Nephron progenitor cell (in vitro differentiated cells): ENCODE results near the gene FAM171A2.
"Not testable (repeated sequence)": the region's sequence is repeated elsewhere in the genome, so short reads cannot be mapped to it uniquely, and the experiment has no call there.

Source experiments
- DNase-seq: peaks from one replicate; pipeline ENCODE4 v3.0.0; 2021
- H3K27ac Mint-ChIP-seq: 2 replicates; pipeline ENCODE4 v1.8.0; 2021; ENCODE audit warnings: mild to moderate bottlenecking, moderate library complexity, mixed read lengths
- H3K27me3 Mint-ChIP-seq: 2 replicates; pipeline ENCODE4 v1.8.0; 2021; ENCODE audit warnings: mild to moderate bottlenecking, low read depth, mixed read lengths; ENCODE audit not compliant: poor library complexity
- H3K36me3 Mint-ChIP-seq: 2 replicates; pipeline ENCODE4 v1.8.0; 2021; ENCODE audit warnings: low read depth, mixed read lengths
- H3K4me1 Mint-ChIP-seq: 2 replicates; pipeline ENCODE4 v1.8.0; 2021; ENCODE audit warnings: mixed read lengths
- H3K4me3 Mint-ChIP-seq: 2 replicates; pipeline ENCODE4 v1.8.0; 2021; ENCODE audit warnings: mild to moderate bottlenecking, moderate library complexity, mixed read lengths
- H3K9me3 Mint-ChIP-seq: 2 replicates; pipeline ENCODE4 v1.8.0; 2021; ENCODE audit warnings: mild to moderate bottlenecking, moderate library complexity, mixed read lengths
- CTCF ChIP-seq: fragments of 200-600 bp; sonication (generic); IDR thresholded peaks from 2 replicates; pipeline ENCODE4 v1.5.0; 2021; ENCODE audit warnings: antibody characterized with exemption

Gene FAM171A2

GRCh38 chr17:44367231-44367979, 3.8 kb upstream of the FAM171A2 start:
- no peak for TF ChIP-seq CTCF
- H3K36me3 Mint-ChIP-seq: no peaks in the 10 kb centered on the region
- peaks cover 7% of the 10 kb centered on the region for H3K9me3 Mint-ChIP-seq
- no peak for DNase-seq
- peaks cover 28% of the 10 kb centered on the region for H3K4me1 Mint-ChIP-seq
- H3K4me3 Mint-ChIP-seq: no peak overlapping the region
- H3K27me3 Mint-ChIP-seq: peaks cover 28% of the 10 kb centered on the region
- no peak overlapping the region for H3K27ac Mint-ChIP-seq

GRCh38 chr17:44365051-44365450, 1.4 kb upstream of the FAM171A2 start:
- peak overlapping the region; percentile 86 for H3K4me3 Mint-ChIP-seq
- not testable (repeated sequence) for DNase-seq, H3K9me3 Mint-ChIP-seq, H3K36me3 Mint-ChIP-seq, H3K27ac Mint-ChIP-seq
- peaks cover 28% of the 10 kb centered on the region for H3K27me3 Mint-ChIP-seq
- H3K4me1 Mint-ChIP-seq: peaks cover 43% of the 10 kb centered on the region

- Mint-ChIP-seq H3K9me3 (peaks cover 3% of the 10 kb centered on the region), H3K36me3 (peaks cover 6% of the 10 kb centered on the region), H3K27me3 (peaks cover 23% of the 10 kb centered on the region), H3K4me3 (peak overlapping the region; percentile 87), H3K4me1 (peaks cover 47% of the 10 kb centered on the region), H3K27ac (no peak overlapping the region)
- no peak for TF ChIP-seq CTCF
- peak; percentile 50 for DNase-seq
Measured at GRCh38 chr17:44362949-44363612, 572 bp downstream of the FAM171A2 start.

GRCh38 chr17:44362459-44362948, 1.1 kb downstream of the FAM171A2 start:
- Mint-ChIP-seq H3K9me3 (no peaks in the 10 kb centered on the region), H3K4me1 (peaks cover 47% of the 10 kb centered on the region), H3K27me3 (peaks cover 22% of the 10 kb centered on the region), H3K4me3 (peak overlapping the region; percentile 87), H3K27ac (no peak overlapping the region), H3K36me3 (peaks cover 6% of the 10 kb centered on the region)
- TF ChIP-seq CTCF: no peak
- DNase-seq: no peak

GRCh38 chr17:44361292-44362260, 2.1 kb downstream of the FAM171A2 start:
- Mint-ChIP-seq H3K27me3 (peaks cover 22% of the 10 kb centered on the region), H3K9me3 (no peaks in the 10 kb centered on the region), H3K27ac (peak overlapping the region; percentile 63), H3K36me3 (peaks cover 11% of the 10 kb centered on the region), H3K4me3 (peak overlapping the region; percentile 87), H3K4me1 (peaks cover 47% of the 10 kb centered on the region)
- no peak for TF ChIP-seq CTCF
- no peak for DNase-seq

GRCh38 chr17:44360826-44361225, 2.8 kb downstream of the FAM171A2 start:
- Mint-ChIP-seq H3K27ac (peak overlapping the region; percentile 90), H3K4me1 (peaks cover 47% of the 10 kb centered on the region), H3K36me3 (peaks cover 11% of the 10 kb centered on the region), H3K4me3 (peak overlapping the region; percentile 87), H3K27me3 (peaks cover 14% of the 10 kb centered on the region), H3K9me3 (no peaks in the 10 kb centered on the region)
- no peak for TF ChIP-seq CTCF
- peak; percentile 70 for DNase-seq
